ENCODE data around the gene TMEM190.

DNA sequence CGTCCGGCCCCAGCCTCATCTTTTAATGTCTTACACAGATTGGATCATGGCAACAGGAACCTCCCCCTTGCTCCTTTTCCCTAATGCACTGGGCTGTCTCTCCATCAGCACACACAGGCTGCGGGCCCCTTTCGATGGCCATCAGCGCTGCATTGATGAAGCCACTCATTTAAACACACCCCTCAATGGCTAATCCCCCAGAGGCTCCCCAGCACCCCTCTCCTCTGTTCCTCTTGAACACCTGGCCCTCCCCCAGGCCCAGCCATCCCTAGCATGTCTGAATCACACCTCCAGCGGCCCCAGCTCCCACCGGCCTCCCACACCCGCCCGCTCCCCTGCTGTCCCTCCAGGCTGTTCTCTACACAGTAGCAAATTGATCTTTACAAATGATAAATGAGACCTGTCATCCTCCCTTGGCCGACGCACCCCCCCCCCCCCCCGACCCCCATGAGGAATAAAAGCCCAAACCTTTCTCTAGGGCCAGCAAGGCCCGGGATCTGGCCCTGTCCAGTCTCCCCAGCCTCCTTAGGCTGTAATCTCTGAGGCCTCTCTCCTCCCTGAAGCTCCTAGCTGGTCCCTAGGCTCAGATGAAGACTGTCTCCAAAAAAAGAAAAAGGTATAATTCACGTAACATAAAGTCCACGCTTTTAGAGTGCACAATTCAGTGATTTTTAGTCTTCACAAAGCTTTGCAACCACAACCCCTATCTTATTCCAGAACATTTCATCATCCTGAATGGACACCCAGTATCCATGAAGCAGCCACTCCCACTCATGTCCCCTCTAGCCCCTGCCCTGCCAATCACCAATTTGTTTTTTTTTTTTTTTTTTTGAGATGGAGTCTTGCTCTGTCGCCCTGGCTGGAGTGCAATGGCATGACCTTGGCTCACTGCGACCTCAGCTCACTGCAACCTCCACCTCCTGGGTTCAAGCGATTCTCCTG lies 16.5 kb downstream of the TMEM190 start:
- TF ChIP-seq, protein P1, sequence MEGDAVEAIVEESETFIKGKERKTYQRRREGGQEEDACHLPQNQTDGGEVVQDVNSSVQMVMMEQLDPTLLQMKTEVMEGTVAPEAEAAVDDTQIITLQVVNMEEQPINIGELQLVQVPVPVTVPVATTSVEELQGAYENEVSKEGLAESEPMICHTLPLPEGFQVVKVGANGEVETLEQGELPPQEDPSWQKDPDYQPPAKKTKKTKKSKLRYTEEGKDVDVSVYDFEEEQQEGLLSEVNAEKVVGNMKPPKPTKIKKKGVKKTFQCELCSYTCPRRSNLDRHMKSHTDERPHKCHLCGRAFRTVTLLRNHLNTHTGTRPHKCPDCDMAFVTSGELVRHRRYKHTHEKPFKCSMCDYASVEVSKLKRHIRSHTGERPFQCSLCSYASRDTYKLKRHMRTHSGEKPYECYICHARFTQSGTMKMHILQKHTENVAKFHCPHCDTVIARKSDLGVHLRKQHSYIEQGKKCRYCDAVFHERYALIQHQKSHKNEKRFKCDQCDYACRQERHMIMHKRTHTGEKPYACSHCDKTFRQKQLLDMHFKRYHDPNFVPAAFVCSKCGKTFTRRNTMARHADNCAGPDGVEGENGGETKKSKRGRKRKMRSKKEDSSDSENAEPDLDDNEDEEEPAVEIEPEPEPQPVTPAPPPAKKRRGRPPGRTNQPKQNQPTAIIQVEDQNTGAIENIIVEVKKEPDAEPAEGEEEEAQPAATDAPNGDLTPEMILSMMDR (IDR thresholded peaks at IDR 0.05), result no peak
- TF ChIP-seq POLR2A (IDR thresholded peaks at IDR 0.05), result no peak
